Measurements from ENCODE around the gene JAK1.
"Not testable (repeated sequence)": the region's sequence is repeated elsewhere in the genome, so short reads cannot be mapped to it uniquely, and the experiment has no call there.

Gene JAK1

DNA sequence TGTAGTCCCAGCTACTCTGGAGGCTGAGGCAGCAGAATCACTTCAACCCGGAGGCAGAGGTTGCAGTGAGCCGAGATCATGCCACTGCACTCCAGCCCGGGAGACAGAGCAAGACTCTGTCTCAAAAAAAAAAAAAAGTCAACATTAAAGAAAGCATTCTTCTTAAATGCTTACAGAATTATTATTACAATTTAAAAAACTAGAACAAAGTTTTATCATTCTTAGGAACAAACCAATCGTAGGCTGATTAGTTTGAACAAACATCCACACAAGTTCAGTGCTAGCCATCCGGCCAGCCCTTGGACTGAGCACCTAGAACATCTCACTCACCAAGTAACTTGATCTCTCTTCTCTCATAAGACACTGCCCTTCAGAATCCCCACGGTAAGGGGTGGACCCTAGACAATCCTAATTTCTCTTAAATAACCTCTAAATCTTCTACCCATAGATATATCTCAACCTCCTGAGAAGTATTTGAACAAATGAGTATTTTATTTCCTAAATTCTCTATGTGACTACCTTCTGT lies 16.0 kb downstream of the JAK1 start:
- DNase-seq (ENCODE audit: low spot score) (no peak), FAIRE-seq (no peak)

DNA sequence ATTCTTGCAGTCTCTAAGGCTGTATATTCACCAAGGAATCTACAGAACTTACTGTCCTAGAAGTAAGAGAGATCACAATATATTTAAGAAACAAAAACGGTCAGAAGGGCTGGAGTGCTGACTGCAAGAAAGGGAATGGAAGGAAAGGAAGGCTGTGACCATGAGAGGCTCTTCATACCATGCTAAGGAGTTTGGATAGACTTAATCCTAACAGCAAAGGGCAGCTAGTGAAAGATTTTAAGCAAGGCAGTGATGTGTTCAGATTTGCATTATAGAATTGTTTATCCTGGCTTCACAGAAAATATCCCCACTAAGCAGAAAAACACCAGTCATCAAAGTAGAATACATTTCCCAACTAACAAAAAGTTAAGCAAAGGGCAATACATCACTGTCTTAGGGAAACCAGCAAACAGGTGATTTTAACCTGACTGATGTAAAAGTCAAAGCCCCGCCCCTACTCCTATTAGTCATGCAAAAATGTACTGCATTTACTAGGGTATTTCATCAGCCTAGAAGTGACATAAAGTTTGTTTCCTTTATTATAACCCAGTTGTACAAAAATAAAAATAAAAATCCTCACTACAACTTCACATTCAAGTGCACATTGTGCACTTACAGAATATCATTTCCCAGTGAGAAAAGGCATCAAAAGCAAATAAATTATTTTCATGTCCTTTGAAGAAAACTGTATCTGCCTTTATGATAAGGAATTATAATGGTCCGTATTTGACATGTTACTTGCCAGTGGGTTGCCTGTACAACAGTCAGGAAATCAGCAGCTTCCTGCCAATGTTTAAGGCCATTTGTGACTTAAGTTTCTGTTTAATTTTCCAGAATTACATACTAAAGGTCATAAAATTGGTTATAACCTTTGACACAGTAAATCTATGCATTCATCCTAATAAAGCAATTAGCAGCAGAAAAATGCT lies 17.2 kb downstream of the JAK1 start:
- FAIRE-seq (no peak), DNase-seq (ENCODE audit: low spot score) (no peak)

DNA sequence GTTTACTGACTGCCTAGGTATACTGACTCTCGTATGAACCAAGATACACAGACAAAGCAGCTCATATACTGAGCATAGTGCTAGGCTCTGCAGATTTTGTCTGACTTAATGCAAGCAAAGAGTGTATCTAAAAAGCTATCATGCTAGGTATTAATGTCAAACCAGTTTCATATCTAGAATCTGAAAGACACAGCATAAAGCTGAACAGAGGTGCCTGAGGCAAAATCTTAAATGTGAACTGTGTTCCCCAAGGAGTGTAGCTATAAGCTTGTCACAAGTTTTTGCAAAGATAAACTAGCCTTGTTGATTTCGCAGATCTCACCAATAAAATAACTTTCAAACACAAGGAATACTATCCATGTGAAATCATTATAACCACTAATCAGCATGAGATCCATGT lies 18.1 kb downstream of the JAK1 start:
- DNase-seq (ENCODE audit: low spot score) (no peak), FAIRE-seq (no peak)

DNA sequence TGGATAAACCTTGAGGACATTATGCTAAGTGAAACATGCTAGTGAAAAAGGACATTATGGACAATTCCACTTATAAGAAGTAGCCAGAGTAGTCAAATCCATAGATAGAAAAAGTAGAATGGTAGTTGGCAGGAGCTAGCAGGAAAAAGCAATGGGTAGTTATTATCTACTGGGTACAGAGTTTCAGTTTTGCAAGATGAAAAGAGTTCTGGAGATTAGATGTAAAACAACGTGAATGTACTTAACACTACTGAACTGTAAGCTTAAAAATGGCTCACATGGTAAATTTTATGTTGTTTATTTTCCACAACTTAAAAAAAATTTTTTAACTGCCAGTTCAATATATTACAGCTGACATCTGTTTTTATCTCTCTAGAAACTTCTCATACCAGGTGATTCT lies 19.4 kb downstream of the JAK1 start:
- FAIRE-seq (no peak), DNase-seq (ENCODE audit: low spot score) (no peak)

DNA sequence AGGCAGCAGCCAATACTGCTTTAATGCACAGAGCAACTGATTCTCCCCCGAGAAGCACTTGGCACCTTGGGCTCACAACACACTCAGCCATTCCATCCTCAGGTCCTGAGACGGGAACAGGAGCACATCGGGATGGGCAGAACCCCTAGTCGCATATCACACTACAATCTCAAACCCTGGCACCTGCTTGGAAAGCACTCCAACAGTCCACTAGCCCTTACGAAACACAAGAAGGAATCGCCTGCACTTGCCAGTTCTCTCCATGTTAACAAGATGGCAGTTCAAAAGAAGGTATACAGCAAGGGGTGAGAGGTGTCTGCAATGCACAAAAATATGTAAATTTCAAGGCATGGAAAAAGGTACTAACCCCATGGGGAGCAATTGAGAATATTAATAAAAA lies 21.4 kb downstream of the JAK1 start:
- FAIRE-seq = no peak
- no peak for DNase-seq (ENCODE audit: low spot score)

DNA sequence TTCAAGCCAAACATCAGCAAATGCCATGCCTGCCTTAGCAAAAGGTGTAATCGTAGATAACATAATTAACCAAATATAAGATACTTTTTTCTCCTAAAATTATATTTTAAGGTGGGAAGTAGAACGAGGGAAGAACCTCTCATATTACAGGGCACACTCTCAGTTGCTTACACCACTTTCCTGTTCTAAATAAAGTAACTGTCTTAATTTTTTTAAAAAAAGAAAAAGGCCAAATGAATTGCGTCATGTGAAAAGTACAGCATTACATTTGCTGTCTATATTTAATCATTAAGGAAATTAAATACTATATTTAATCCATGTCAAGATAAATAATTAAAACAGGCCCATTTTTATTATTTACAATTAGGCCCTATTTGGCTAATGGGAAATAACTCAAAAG lies 23.7 kb downstream of the JAK1 start:
- DNase-seq (ENCODE audit: low spot score) = no peak
- no peak for FAIRE-seq

DNA sequence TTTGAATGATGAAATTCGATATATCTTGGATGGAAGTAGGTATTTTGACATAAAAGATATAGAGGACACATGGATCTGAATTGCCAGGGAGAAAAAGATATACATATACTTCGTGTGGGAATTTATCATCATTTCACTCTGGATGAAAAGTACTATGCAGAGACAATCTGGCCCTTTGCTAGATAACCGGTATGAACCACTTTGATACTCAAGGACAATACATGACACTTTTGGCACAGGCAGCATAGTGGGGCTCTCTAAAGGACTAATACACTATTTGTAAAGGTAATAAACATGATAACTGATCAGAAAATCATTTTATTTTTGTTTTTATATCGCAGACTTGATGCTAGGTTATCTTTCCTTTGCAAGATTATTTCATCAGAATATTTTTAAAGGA lies 24.2 kb downstream of the JAK1 start:
- FAIRE-seq (no peak), DNase-seq (ENCODE audit: low spot score) (no peak)

DNA sequence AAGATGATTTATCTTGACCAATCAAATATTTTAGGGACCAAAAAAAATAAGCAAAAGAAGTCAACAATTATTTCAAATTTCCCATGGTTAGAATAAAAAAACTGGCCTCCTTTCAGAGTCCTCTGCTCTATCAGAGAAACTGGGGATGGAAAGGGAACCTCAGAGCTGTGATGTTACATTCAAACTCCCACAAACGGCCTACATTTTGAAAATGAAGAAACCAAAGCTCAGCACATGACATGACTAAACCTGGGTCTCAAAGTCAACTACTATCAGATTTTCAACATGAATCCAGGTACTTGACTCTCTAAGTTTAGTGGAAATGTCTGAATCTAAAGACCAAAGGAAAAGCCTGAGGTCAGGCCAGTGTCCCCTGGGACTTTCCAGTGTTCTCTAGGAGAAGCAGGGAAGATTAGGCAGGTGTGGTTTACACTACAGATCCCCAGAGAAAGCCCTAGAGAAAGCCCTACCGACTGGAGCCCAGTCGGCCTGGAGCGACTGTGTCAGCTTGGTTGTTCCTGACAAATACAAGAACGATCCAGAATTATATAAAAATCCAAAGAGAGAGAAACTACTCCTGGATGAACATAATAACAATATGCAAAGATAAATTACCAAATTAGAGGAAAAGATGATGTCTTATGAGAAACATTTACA lies 24.8 kb downstream of the JAK1 start:
- FAIRE-seq = no peak
- no peak for DNase-seq (ENCODE audit: low spot score)

DNA sequence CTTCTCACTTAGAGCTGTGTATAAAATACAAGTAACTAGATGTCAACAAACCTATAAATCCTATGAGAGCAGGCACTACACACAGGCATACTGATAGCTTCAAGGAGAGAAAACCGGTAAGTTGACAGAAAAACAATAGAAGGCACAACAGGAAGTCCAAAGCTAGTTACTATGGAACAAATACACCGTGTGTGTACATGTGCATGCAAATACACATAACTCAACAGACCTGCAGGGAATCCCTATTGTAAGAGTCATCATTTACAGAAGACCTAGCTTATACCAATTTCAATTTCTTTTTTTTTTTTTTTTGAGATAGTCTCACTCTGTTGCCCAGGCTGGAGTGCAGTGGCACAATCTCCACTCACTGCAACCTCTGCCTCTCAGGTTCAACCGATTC lies 26.3 kb downstream of the JAK1 start:
- FAIRE-seq (no peak), DNase-seq (ENCODE audit: low spot score) (no peak)

DNA sequence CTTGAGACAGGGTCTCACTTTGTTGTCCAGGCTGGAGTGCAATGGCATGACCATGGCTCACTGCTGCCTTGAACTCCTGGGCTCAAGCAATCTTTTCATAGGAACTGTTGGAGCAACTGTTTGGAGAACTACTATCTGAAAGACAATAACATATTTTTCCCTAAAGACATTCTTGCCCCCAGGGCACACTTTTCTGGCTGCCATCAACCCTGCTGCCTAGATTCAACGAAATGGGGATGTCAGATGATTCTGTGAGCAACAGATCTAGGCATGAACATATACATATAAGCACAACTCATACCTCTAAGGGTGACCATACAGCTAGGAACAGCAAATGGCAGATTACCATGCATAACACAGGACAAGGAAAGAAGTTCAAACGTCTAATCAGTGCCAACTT lies 27.4 kb downstream of the JAK1 start:
- FAIRE-seq = no peak
- no peak for DNase-seq (ENCODE audit: low spot score)

DNA sequence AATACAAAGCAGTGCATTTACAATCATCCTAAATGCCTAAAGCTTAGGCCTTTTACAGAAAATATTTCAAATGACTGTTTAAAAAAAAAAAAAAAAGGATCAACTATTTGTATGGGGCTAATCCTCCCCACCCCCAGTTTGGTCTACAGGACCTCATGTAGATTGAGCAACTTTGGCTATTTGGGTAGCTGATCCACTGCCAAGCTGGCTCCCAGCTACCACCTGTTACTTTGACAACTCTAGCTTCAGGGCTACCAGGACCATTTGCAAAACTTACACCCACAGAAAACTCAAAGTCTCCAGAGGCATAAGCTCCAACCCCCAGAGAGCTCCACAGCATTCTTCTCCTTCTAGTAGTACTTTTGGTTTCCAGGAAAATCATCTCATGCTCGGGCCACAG lies 29.4 kb downstream of the JAK1 start:
- FAIRE-seq (no peak), DNase-seq (ENCODE audit: low spot score) (no peak)

DNA sequence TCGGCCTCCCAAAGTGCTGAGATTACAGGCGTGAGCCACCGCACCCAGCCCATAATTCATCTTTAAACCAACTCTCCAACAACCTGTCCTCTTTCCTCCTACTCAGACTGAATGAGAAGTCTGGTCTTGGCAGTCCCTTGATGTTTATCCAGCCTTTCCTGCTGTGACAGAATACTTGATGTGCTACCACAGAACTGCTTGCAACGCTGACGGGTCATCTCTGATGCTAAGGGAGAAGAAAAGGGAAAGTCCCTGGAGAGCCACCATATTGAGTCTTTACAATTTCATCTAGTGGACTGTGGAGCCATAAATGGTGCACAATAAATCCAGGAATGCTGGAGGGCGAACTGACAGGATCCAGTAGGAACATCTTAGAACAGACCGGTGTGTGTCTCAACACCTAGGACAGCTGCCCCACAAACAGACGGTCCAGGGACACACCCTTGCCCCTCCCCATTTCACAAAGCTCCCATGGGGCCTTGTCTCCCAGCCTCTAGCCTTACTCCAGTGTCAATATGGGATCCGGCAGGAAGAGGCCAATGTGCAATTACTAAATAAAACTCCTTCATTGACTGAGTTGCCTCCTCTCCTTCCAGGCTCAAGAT lies 30.7 kb downstream of the JAK1 start:
- DNase-seq (ENCODE audit: low spot score) (no peak), FAIRE-seq (no peak)

DNA sequence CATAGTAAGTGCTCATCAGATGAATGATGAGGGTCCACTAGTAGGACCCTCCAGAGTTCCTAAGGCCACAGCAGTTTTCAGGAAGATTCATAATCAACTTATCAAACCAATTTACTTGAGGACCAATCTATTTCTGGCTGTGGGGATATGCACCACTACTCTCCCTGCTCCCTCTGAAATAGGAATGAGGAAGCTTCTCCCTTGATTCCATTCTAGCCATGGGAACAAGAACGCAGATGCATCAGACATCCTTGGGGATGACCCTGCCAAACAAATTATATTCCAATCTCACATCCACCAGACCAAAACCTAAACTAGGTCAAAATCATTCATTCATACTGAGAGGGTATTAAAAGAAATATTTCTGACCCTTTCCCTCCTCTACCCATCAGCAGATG lies 31.5 kb downstream of the JAK1 start:
- FAIRE-seq = no peak

DNA sequence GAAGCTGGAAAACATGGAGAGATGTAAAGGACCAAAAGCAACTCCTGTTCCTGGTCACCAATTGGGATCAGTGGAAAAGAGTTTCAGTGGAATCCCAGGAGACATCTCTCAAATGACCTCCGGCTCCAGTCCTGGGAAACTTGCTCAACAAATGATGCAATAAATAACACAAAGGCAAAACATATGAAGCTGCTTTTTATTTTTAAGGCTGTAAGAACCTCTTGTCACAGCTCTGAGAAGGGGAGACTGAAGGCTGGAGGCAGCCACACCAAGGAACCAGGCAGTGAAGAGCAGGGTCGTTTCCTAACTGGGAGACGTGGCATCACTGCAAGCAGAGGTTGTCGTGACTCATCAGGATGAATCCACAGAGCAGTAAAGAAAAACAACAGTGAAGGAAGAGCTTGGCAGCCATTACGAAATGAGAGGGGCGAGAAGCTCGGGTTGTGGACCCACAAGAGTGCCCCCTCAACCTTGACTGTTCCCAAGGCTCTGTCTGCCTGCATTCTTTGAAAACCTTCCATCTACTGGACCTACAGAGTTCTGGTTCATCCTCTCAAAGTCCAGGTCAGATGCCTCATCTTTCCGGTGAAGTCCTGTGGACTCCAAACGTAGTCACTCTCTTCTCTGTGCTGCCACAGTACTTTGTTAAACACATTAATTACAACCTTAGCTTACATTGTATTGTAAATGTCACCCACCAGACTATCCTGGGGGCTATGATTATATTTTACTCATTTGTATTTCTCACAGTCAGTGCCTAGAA lies 32.1 kb downstream of the JAK1 start:
- FAIRE-seq (no peak), DNase-seq (ENCODE audit: low spot score) (peak; percentile 74)

More for the DNA sequence above, 31.5 kb downstream of the JAK1 start:
- no peak for DNase-seq (ENCODE audit: low spot score)

DNA sequence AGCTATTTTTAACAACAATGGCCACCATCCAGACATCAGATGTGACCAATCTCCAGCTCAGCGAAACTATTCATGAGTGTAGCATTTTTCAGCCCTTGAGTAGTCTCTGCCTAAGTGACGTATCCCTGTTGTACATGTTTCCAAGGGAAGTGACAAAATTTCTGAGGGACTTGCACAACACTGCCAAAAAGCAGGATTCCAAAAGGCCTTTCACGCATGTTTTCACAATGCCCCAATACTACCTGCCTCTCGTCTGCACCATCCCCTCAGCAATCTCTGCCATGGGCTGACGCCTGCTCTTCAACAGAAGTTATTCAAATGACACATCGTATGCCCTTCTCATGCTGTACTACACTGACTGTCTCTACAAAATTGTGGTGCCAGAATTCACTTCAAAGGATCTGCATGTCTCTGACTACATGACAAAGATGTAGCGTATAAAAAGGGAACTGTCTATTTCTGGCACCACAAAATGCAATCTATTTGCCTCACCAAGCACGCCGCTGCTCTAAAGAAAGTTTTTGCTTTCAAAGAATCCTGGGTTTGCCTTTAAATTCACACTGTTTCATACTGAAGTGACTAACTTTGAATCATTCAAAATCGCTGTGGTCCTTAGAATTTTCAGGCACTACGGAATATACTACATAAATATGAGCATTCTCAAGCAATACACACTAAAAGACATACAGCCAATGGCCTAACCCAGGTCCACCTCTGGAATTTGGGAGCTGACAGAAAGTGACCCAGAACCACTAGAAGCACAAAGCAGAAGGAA lies 32.9 kb downstream of the JAK1 start:
- peak; percentile 77 for FAIRE-seq
- peak; percentile 86 for DNase-seq (ENCODE audit: low spot score)

DNA sequence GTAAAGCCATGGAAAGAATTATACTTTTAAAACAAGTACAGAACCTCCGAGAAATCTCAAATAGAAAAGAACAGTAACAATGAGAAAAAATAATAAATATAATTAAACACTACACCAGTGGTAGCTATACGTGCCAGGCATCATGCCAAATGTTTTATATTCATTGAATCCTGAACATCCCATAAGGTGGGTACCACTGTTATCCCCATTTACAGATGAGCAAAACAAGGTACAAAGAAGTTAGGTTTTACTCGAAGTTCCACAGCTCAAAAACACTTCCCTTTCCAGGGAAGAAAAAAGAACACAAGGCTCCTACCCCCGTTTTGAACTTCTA lies 33.4 kb downstream of the JAK1 start:
- FAIRE-seq = no peak

DNA sequence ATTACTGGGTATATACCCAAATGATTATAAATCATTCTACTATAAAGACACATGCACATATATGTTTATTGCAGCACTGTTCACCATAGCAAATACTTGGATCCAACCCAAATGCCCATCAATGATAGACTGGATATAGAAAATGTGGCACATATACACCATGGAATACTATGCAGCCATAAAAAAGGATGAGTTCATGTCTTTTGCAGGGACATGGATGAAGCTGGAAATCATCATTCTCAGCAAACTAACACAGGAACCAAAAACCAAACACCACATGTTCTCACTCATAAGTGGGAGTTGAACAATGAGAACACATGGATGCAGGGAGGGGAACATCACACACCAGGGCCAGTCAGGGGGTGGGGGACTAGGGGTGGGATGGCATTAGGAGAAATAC lies 35.7 kb downstream of the JAK1 start:
- DNase-seq (ENCODE audit: low spot score); FAIRE-seq: not testable (repeated sequence)

More for the DNA sequence above, 33.4 kb downstream of the JAK1 start:
- no peak for DNase-seq (ENCODE audit: low spot score)

DNA sequence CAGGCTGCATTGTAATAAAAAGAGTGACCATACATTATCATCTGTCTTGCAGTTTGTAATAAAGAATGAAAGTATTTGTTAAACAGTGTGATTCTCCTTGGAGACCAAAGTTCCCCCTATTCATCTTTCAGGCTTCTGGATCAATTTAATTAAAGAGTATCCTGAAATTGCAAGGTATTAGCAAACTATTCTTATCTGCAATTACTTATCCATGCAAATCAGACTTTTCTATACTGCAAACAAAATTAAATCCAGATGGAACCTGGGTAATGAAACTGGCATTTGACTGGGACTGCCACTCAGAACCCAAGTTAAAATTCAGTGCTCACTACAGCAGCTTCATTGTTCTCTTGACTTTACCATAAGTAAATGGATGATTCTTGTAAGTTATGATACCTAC lies 37.1 kb downstream of the JAK1 start:
- DNase-seq (ENCODE audit: low spot score) = no peak
- no peak for FAIRE-seq

DNA sequence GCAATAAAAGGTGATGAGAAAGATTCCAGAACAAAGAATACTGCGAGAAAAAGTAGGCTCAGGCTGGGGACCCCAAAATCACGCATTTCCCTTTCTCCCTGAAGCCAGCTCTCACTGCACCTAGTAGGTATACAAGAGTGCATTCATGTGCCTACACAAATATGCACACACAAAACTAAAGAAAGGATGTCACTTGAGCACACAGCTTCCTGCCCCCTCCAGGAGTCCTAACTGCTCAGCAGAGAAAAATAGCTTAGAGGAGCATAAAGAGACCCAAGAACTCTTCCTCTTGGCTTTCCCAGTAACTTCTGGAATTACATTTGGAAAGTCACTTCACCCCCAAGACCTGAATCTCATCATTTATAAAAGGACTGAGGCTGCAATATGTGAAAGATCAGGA lies 38.0 kb downstream of the JAK1 start:
- DNase-seq (ENCODE audit: low spot score) (no peak), FAIRE-seq (no peak)

DNA sequence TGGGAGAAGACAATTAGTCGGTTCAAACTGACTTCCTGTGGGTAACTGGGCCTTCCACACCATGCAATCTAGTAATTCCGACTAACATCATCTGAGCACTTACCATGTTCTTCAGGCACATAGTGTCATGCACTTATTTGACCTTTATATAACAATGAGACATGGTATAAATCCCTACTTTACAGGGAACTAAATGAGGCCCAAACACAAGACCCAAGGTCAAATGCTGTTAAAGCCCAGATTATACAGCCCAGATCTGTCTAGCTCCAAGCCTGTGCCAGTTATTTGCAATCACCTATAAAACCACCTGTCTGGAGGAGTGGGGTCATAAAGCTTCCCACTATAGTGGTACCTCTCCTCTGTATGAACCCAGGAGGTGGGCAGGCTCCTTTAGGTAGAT lies 40.8 kb downstream of the JAK1 start:
- FAIRE-seq (no peak), DNase-seq (ENCODE audit: low spot score) (no peak)

DNA sequence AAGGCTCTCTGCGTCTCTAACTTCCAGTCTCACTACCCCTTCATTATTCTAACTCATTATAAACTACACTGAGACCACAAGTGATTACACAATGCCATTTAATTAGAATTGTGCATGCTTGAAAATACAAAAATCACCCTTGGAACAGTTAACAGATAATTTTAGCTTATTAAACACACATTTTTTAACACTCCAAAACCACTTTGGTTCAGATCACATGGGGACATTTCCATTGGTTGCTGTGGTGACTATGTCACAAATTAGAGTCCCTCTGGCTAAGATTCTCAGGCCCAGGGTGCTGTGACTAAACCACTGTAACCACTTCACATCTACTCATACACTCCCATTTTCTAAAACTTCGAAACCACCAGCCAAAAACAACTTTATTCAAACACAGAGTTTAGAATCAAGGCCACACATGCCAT lies 43.0 kb downstream of the JAK1 start:
- FAIRE-seq (peak; percentile 44), DNase-seq (ENCODE audit: low spot score) (no peak)

Measured in RCC 7860 (cell line).